SKM-1 treated with dmso at 0.1 percent for 144 hours (cell line): ENCODE measurements around the gene FMN1.

ENCODE experiments used
- DNase-seq: peaks from one replicate; lab custom pipeline; 2025; ENCODE audit not compliant: unreplicated experiment; lab: John Stamatoyannopoulos, UW

FMN1 gene

DNA sequence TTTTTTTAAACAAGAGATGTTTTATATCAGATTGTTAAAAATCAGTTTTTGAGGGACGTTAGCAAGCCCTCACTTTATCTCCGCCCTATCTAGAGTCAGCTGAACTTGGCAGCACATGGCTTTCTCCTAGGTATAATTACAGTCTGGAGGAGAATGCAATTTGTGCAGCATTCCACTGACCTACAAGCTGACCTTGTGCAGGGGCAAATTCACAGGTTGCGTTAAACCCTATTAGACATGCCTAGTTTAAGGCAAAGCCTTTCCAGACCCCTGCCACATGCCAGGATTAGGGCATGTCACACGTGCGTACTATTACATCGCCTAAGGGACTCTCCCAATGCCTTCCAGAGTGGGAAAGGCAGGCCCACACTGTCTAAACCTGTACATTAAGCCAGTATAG lies 252.7 kb downstream of the FMN1 start:
- no peak for DNase-seq

DNA sequence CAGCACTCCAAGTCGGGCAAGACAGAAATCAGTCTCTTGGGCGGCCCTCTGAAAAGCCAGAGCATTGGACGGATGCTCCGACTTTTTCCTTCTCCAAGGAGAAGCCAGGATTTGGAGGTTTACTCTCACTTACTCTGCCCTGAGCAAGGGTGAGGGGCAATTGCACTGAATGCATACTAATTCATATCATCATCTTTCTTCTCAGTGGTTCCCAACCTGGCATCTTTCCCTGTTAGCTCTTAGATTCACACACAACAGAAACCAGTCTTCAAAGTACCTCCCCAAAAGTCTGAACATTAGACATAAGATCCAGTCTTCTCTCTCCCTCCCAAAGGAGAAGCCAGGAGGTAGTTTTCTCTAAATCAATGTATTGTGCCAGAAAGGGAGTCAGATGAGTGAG lies 257.5 kb downstream of the FMN1 start:
- DNase-seq, result no peak

DNA sequence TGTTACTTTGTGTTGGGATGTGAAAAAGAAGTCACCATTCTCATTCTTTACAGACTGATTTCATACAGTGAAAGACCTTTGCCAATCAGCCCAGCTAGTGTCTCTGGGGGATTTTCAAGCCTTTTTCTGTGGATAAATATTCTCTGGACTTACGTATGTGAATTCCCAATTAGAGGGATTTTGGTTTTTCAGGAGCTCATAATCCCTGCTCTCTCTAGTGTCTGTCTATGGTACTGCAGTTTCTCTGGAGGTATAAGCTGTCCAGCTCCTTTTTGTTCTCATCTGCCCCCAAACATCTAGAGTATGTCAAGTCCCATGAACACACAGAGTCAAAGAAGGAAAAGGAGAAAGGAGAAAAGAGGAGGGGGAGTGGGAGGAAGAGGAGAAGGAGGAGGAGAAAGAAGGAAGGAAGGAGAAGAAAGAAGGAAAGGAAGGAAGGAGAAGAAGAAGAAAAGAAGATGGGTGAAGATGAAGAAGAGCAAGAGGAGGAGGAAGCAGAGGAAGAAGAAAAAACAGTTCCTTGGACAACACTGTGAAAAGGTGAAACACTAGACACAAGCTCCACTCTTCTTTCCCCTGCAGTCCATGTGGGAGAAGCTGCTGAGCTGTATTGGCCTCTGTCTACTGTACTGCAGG lies 258.1 kb downstream of the FMN1 start:
- peak; percentile 41 for DNase-seq

DNA sequence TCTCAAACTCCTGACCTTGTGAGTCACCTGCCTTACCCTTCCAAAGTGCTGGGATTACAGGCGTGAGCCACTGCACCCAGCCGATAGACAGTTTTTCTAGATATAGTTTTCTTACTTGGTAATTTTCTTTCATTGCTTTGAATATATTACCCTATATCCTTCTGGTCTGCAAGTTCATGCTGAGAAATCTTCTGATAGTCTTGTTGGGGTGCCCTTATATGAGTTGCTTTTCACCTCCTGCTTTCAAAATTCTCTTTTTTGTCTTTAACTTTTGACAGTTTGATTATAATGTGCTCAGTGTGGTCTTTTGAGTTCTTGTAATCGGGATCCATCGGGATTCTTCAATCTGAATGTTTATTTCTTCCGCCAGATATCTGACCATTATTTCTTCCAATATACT lies 259.4 kb downstream of the FMN1 start:
- DNase-seq, result no peak

DNA sequence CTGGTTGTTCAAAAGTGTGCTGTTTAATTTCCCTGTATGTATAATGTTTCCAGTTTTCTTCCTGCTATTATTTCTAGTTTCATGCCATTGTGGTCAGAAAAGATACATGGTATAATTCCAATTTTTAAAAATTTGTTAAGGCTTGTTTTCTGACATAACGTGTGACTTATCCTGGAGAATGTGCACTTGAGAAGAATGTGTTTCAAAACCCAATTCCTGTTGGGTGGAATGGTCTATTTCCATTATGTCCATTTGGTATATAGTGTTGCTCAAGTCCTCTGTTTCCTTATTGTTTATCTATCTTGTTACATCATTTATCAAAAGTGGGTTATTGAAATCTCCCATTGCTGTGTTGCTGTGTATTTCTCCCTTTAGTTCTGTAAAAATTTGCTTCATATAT lies 261.3 kb downstream of the FMN1 start:
- DNase-seq, result no peak

DNA sequence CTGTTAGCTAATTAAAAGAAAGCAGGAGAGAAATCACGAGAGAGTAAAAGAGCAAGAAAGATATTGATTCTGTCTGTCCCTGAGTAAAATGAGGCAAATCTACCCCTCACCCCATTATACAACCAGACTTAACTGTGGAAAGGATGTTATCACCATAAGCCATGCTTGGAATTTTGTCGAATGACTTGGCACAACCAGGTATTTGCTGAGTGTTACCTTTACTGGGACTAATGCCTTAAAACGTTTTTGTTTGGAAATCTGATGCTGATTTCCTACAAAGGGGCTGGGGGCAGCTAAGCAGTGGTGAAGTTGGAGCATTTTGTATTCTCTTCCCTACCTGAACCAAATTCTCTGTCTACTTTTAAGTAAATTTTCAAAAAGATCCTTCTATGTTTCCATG lies 265.6 kb downstream of the FMN1 start:
- no peak for DNase-seq

DNA sequence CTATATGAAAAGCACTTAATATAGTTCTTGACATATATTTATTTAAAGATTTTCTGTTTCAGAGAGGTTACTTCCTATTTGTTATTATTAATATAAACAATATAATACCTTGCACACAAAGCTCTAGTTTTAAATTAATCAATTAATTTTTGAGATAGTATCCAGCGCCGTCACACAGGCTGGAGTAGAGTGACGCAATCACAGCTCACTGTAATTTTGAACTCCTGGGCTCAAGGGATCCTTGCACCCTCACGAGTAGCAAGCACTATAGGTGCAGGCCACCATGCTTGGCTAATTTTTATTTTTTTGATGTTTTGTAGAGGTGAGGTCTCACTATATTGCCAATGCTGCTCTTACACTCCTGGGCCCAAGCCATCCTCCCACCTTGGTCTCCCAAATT lies 267.4 kb downstream of the FMN1 start:
- DNase-seq, result no peak

DNA sequence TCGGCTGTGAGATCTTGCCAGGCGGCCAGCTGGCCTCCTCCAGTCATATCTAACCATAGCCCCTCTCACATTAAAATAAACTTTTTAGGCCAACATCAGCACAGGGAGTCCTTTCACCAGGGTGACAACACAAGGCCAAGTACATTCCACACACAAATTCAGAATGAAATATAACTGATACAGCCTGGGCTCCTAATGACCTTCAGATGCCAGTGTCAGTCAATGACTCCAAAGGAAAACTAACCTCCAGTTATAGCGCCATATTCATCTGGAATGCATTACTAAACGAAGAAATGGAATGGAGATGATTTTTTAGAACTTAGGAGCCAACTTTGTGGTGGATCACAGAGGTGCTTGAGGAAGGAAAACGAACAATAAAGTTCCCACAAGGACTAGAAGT lies 271.3 kb downstream of the FMN1 start:
- no peak for DNase-seq

DNA sequence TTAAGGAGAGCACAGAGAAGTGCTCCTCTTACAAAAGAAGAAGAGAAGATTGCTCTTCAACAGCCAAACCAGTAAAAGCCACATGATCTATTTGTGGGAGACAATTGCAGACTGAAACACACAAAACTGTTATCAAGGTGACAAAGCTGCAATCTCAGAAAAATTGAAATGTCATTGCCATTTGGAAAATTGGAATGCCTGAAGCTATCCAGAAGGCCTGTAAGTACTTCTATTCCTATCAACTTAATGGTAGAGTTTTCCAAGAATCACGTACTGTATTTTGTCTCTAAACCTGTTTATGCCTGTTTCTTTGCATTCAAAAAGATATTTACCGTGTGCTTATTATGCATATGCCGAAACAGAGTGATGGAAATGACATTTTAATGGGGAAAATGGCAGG lies 272.0 kb downstream of the FMN1 start:
- DNase-seq, result no peak

DNA sequence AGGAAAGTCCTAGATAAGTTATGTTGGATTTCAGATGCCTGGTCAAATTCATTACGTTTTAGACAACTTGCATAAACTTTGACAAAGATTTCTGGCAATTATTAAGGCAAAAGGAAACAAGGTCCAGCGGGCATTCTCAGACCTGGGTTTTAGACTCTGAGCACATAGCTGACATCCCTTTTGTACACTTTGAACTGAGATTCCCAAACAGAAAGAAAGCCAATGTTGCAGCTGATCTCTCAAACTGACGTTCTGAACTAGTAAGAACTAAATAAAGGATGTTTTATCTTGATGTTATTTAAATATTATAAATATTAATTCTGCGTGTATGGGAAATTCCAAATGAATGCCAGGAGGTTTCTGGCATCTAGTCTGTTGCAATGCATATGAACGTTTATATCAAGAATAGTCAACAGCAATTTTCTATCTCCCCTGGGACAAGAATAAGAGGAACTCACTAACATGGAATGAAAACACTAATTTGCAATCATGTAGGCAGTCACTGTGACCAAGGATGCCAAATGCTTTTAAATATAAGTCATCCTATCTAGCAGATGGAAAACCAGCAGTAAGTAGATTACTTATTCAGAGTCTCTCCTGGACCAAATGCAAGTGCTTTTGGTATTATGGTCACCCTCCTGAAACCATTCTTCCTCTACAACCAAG lies 274.6 kb downstream of the FMN1 start:
- DNase-seq, result no peak

DNA sequence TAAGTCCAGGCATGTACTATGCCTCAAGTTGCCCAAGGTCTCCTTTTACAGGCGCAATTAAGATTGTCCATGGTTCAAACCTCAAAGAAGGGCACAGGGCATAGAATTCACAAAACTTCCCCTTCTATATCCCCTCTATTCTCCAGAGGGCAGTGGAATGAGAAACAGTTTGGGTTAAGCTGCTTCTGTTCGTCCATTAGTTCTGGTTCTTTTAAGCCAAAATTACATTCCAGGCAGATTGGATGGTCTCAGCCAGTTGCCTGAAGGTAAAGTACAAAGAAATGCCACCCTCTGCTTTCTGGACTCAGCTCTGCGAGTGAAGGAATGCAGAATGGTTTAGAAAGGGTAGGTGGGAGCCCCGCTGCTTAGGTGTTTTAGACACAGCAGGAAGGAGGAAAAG lies 276.0 kb downstream of the FMN1 start:
- DNase-seq, result no peak

DNA sequence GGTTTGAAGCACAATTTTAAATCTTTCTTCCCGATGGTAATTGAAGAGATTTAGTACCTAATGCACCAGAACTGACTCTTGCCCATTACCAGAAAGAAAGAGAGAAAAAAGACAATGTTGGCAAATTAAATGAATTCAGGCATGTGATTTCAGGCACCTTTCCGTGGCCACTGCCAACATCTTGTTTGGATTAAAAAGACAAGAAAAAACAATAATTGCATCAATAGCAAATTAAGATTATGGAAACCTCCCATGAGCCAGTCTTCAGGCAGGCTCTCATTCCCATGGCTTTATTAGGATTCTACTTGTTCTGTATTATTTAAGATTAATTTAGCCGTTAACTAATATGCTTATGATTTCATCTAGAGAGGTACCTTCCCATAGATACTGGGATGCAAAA lies 283.7 kb downstream of the FMN1 start:
- DNase-seq, result no peak

DNA sequence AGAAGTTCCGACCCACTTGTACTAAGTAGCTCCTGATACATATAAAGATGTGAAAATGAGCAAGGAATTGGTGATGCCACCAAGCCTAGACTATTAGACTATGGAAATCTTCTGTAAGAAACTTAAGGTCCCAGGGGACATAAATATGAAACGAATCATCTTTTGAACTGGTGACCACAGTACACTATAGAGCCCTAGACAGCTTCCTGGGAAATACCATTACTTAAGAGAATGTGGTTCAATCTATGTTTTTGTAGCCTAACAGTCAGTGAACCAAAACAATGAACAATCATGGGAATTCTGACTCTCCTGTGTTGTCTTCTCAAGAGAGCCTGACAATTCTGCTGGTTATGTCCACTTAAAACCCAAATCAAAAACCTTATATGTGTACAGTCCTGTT lies 285.1 kb downstream of the FMN1 start:
- no peak for DNase-seq

DNA sequence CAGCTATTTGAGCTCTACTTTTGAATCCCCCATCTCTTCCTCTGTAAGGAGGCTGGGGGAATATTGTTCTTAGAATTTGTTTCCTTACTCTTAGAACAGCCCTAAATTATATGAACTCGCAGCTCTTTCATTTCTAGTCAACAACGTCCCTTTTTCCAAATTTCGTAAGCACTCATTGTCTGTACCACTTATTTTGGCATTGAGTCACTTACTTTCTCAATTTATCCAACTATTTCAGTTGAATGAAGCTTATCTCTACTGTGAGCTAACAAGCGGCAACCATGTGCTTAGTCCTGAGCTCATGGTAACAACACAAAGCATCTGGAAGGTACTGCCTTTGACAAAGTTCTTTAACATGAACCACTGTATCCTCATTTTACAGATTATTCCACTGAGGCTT lies 285.6 kb downstream of the FMN1 start:
- peak; percentile 14 for DNase-seq

DNA sequence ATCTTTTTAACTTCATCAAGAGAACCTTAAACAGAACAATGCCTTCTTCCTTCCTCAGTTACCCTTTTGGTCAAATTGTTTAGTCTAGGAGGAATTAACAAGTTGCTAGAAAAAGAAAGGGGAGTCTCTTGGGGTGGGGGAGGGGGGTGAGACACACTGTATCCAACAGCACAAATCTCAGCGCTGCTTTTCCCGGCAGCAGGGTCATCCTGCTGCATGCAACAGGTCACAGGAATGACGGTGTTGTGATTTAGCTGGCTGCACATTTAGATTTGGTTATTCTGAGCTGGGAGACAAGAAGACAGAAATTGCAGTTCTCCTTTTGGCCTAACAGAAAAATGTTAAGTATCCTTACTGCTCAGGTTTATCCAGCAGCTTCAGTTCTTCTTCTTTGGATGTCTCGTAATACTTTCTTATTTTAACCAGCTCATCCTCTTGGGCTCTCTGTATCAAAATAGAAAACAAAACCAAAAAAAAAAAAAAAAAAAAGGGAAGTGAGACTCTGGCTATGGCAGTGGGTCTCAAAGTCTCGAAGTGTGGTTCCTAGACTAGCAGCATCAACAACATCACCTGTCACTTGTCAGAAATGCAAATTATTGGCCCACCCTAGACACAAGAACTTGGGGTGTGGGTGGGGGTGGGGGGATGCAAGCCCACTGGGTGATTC lies 286.2 kb downstream of the FMN1 start:
- peak; percentile 84 for DNase-seq

DNA sequence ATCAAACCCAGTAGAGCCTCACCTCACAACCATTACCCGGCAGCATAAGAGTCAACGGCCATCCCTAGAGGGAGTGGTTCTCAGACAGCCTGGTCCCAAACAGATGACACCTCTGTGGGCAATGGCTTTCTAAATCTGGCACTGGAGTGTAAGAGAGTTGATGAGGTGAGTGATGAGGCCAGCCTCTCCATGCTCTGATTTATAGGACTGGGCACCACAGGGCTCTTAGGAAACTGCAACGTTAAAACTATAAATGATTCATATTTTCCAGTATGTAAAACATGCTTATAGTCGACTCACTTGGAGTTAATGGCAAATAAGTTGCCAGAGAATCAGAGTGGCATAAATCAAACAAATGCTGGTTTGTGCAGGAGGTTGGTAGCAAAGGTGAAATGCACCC lies 289.0 kb downstream of the FMN1 start:
- no peak for DNase-seq

DNA sequence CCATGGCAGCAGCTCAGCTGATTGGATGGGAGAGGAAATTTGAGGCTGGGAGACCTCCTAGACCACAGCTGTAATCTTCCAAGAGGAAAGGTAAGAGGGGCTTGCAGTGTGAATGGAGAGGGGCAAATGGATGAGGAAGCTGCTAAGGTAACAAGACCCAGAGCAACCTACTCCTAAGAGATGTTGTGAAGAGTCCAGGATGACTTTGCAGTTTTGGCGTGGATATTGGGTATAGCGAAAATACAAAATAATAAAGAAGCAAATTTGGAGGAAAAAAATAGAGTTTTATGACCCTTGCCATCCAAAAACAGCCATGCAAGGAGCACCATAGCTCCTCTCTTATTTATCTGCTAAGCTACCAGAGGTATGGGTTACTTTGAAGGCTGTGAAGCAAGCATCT lies 290.1 kb downstream of the FMN1 start:
- no peak for DNase-seq

DNA sequence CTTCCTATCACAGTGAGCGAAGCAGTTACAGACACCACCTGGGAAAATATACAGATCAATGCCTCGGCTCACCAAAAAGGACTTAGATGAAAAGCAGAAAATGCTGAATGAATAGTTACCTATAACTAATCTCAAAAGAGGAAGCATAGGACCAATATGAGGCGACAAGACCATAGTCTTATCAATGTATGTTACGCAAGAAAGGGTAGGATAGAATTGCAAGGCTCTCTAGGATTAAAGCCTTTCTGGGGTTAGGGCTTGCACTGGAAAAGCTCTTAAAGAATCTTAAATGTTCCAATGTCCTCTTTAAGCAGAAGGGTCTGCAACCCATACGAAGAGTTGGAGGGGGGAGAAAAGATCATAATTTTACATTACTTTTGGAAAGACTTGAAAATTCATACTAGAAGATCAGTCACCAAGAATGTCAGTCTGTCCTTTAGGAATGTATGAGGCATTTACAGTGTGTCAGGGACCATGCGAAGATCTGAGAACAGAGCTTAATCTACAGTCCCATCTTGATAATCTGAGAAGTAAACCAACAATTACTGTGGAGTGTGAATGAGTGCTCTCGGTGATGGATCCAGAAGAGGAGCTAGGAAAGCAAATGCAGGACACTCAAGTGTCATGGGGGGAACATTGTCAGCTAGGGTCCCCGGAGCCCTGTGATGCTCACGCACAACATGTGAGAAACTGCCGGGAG lies 290.8 kb downstream of the FMN1 start:
- DNase-seq, result no peak

DNA sequence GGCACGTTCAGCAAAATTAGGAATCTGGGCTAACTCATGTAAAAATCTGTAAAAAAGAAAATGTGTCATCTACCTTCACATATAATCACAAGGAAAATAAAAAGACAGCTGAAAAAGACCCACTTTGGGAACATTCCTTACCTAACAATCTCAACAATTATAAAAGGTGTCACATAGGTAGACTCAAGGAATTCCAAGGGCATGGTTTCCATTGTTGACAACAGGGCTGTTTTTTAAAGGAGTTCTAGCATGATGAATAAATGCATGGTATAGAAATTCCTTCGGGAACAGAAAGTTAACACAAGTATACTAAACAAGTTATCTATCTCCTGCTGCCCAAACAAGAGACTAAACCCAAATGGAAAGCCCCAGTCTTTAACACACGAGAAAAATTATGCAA lies 292.5 kb downstream of the FMN1 start:
- DNase-seq, result no peak

DNA sequence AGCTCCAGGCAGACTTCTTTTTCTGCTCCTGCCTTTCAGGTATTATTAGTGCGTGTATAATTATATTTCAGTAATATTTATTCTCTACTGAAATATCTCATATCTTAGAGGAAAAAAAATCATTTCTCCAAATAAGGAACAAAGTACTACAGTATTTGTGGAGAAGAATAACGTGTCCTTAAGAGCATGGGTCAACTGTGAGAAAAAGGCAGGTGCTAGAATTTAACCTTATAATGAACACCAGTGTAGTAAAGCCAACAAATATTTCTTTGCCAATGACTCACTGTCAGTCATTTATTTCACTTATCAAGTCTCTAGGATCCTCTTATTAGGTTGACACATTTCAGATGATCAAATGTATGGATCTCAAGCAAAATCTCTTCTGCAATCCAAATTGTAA lies 293.3 kb downstream of the FMN1 start:
- DNase-seq, result no peak

DNA sequence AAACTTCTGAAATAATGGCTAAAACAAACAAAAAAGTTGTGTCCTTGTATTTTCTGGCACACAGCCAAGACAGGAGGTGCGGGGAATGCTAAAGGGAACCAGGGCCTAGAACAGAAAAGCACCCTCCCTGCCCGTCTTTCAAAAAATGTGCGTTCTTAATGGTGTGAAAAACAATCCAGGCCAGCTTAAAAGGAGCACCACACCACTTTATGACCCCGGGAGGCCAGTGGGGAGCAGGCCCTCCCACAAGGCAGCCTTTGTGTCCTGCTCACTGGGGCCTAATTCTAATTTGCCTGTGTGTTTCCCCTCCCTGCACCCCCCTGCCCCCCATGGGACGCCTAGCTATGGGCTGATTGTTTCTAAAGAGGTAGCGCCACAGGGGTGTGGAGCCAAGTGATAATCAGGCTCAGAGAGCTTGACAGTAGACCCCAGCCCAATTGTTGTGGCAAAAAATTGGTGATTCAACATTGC lies 295.4 kb downstream of the FMN1 start:
- no peak for DNase-seq

DNA sequence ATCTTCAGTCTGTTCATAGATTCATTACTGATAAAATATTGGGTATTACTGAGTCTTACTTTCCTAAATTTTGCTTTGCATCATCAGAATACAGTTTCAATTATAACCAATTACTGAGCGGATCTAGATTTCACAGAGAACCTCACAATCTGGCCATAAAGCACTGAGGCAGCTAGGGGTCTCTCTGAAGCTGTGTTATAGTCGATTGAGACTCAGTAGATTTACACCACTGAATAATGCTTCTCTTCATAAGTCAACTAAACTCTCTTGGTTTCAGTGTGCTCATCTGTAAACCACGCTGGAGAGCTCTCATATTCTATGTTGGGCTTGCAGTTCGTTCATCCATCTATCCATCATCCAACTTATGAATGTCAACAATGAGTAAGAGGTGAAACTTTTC lies 296.1 kb downstream of the FMN1 start:
- DNase-seq, result no peak
